IPS DF 6.9 (cell line): ENCODE data around the gene MAN1B1.

Source experiments
- DNase-seq: peaks from one replicate; pipeline ENCODE4 v3.0.0-alpha.2; 2013; ENCODE audit warnings: low read depth, low spot score
- H3K27ac ChIP-seq: one replicate; pipeline ENCODE4 v1.5.1; 2013; ENCODE audit warnings: low read length, control low read depth
- H3K27me3 ChIP-seq: 2 replicates; pipeline ENCODE4 v1.6.1; 2013; ENCODE audit warnings: mild to moderate bottlenecking, low read length; ENCODE audit not compliant: control insufficient read depth, insufficient read depth
- H3K36me3 ChIP-seq: 2 replicates; pipeline ENCODE4 v1.6.1; 2013; ENCODE audit warnings: low read length; ENCODE audit not compliant: control insufficient read depth, insufficient read depth
- H3K4me1 ChIP-seq: 2 replicates; pipeline ENCODE4 v1.6.1; 2013; ENCODE audit warnings: low read length; ENCODE audit not compliant: control insufficient read depth, insufficient read depth
- H3K4me3 ChIP-seq: 2 replicates; pipeline ENCODE4 v1.5.1; 2013; ENCODE audit warnings: mild to moderate bottlenecking, low read length
- H3K9me3 ChIP-seq: 2 replicates; pipeline ENCODE4 v1.6.1; 2013; ENCODE audit warnings: low read length, inconsistent platforms; ENCODE audit not compliant: control insufficient read depth, insufficient read depth
- WGBS: extraction: QIAGEN DNeasy Blood & Tissue Kit; methylation state at CpG from one replicate; pipeline ENCODE4 v1.1.7; 2013; ENCODE audit warnings: mixed read lengths, missing lambda C conversion rate; ENCODE audit not compliant: insufficient read length, insufficient coverage; 5-methylcytosine and 5-hydroxymethylcytosine counted together

Gene MAN1B1

GRCh38 chr9:137088121-137088520, 1.3 kb downstream of the MAN1B1 start:
- Histone ChIP-seq H3K4me1 (no peaks in the 10 kb centered on the region; the same call in 1 of the 2 replicates), H3K9me3 (no peaks in the 10 kb centered on the region), H3K27ac (no peak overlapping the region), H3K36me3 (0 out of 2 replicates have a peak, but pooled peaks cover 3% of the 10 kb centered on the region), H3K4me3 (no peak overlapping the region), H3K27me3 (no peaks in the 10 kb centered on the region)
- no CpG with 5 or more reads among the region's 5 CpGs for WGBS
- DNase-seq = no peak

DNA sequence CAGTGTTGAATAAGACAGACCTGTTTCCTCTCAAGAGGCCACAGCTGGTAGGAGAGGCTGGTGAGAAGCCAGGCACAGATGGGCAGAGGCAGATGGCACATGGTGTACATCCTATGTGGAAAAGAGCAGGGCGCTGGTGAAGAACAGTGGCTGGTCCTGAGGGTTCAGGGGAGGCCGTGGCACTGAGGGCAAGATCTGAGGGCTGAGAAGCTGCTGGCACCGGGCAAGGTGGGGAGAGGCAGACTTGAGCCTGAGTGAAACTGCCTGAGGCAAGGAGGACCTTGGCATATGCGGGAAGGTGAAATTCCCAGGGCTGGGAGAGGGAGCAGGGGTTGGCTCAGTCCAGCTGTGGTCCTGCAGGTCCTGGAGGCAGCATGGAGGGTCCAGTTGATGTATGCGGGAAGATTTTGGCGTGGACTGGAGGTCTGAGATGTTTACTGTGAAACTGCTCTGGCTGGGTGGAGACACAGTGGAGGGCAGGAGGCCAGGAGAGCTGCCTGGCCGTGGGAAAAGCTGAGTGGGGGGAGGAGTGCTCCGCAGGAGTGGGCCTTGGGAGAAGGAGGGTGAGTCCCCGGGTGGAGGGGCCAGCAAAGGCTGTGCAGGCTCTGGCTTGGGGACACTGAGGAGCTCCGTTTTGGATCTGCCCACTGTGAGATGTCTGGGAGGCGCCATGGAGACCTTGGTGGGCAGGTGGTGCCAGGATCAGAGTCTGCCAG, 2.6 kb downstream of the MAN1B1 start:
- no peak overlapping the region for H3K27ac ChIP-seq

DNA sequence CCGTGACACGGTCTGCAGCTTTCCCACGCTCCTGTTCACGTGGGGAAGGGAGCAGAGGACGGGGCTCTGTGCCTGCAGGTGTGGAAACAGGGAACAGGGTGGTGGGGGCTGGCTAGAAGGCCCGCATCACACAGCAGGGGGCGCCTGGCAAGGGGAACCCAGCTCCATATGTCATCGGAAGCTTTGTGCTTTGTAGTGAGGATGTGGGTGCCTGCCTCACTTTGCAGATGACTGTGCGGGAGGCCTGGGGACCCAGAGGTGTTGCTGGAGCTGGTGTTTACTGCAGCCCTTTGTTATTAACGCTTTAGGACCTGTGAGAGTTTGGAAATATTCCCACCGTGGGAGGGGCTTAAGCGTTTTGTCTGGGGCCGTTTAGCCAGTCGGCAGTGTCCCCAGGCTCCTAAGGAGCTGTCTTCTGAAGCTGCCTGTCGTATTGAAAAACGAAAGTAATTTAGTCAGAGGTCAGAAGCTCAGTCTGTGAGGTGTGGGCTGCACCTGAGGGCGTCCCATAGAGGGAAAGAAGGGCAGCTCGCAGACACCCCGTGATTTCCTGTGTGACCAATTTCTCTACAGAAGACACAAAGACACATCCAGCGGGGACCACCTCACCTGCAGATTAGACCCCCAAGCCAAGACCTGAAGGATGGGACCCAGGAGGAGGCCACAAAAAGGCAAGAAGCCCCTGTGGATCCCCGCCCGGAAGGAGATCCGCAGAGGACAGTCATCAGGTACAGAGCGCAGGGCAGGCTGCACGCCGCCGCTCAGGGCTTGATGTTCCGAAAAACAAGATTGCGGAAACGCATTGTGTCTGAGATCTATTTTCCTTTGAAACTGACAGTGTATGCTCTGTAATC, 9.1 kb downstream of the MAN1B1 start:
- Histone ChIP-seq H3K4me3 (no peak overlapping the region), H3K27ac (no peak overlapping the region), H3K27me3 (no peaks in the 10 kb centered on the region), H3K4me1 (no peaks in the 10 kb centered on the region), H3K9me3 (no peaks in the 10 kb centered on the region), H3K36me3 (peaks cover 16% of the 10 kb centered on the region)
- DNase-seq = no peak
- no CpG with 5 or more reads among the region's 30 CpGs for WGBS

More for the DNA sequence above, 2.6 kb downstream of the MAN1B1 start:
- H3K27me3 ChIP-seq = no peaks in the 10 kb centered on the region
- 0 out of 2 replicates have a peak, but pooled peaks cover 3% of the 10 kb centered on the region for H3K36me3 ChIP-seq
- H3K9me3 ChIP-seq = no peaks in the 10 kb centered on the region
- DNase-seq = no peak
- WGBS = no CpG with 5 or more reads among the region's 11 CpGs
- H3K4me1 ChIP-seq = no peaks in the 10 kb centered on the region; the same call in 1 of the 2 replicates
- H3K4me3 ChIP-seq = no peak overlapping the region

DNA sequence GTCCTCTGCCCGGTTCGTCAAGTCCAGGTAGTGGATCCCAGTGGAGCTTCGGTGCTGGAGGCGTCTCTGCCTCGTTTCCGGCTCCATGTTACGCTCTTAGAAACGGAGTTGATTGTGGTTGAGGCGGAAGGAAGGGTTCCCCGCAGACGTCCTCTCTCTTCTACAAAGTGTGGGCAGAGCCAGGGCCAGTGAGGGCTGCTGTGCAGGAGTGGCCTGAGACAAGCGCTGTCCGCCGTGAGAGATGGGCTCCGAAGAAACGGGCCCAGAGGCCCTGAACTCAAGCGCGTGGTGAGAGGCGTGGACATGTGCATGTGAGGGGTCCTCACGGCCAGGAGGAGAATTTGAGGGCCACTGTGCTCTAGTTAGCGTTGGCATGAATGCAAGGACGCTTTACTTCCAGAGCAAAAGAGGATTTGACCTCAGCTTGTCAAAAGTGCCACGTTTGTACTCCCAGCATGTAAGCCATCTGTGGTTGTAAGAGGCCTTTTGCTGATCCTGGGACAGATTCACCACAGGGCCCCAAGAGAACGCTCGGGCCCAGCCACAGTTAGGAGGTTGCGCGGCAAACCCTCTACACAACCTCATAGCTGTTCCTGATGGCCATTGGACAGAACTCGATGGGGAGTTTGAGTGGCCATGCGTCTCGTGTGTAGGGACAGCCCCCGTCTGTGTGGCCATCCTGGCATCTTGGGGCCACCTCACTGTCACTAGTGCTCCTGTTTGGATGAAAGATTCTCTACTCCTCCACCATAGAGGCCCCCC, 10.2 kb downstream of the MAN1B1 start:
- WGBS = no CpG with 5 or more reads among the region's 31 CpGs
- no peak for DNase-seq
- H3K4me3 ChIP-seq = no peak overlapping the region
- no peak overlapping the region for H3K27ac ChIP-seq
- H3K27me3 ChIP-seq = no peaks in the 10 kb centered on the region
- peaks cover 24% of the 10 kb centered on the region for H3K36me3 ChIP-seq
- no peaks in the 10 kb centered on the region for H3K9me3 ChIP-seq
- H3K4me1 ChIP-seq = no peaks in the 10 kb centered on the region

DNA sequence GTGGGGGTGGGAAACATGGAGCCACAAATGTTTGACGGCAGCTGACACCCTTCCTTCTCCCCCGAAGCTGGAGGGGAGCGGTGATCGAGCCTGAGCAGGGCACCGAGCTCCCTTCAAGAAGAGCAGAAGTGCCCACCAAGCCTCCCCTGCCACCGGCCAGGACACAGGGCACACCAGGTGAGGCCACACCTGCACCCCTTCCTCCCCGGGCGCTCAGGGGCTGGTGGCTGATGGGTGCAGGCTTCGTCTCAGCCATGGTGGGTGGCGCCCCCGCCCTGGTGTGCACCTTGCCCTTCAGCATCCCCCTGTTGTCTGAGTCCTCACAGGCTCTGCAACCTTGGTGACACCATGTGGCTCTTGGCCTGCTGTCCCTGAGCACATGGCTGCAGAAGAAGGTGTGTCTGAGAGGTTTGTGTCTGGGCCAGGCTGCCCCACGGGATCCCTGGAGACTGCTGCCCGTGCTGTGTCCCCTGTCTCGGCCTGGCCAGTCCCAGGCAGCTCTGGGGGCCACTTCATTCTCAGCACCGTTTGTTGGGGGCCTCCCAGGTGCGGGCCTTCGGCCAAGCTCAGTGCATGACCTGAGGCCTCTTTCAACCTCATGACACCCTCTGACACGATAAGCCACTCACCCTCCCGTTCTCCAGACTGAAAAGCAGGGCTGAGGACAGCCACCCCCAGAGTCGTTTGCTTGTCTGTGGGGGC, 11.1 kb downstream of the MAN1B1 start:
- H3K27me3 ChIP-seq = no peaks in the 10 kb centered on the region
- peaks cover 34% of the 10 kb centered on the region for H3K36me3 ChIP-seq
- no CpG with 5 or more reads among the region's 20 CpGs for WGBS
- no peak overlapping the region for H3K4me3 ChIP-seq
- no peaks in the 10 kb centered on the region for H3K9me3 ChIP-seq
- no peak overlapping the region for H3K27ac ChIP-seq
- H3K4me1 ChIP-seq = no peaks in the 10 kb centered on the region
- DNase-seq = no peak

- WGBS = no CpG with 5 or more reads among the region's 14 CpGs
- Histone ChIP-seq H3K27ac (no peak overlapping the region), H3K27me3 (no peaks in the 10 kb centered on the region), H3K4me3 (no peak overlapping the region), H3K36me3 (peaks cover 44% of the 10 kb centered on the region), H3K4me1 (no peaks in the 10 kb centered on the region), H3K9me3 (no peaks in the 10 kb centered on the region)
- no peak for DNase-seq
Measured at GRCh38 chr9:137099231-137099630, 12.4 kb downstream of the MAN1B1 start.

GRCh38 chr9:137103206-137103999, 16.6 kb downstream of the MAN1B1 start:
- no peak overlapping the region for H3K4me3 ChIP-seq
- no peaks in the 10 kb centered on the region for H3K9me3 ChIP-seq
- H3K4me1 ChIP-seq = no peaks in the 10 kb centered on the region
- H3K27me3 ChIP-seq = no peaks in the 10 kb centered on the region
- WGBS = no CpG with 5 or more reads among the region's 37 CpGs
- peaks cover 46% of the 10 kb centered on the region for H3K36me3 ChIP-seq
- no peak for DNase-seq
- no peak overlapping the region for H3K27ac ChIP-seq

DNA sequence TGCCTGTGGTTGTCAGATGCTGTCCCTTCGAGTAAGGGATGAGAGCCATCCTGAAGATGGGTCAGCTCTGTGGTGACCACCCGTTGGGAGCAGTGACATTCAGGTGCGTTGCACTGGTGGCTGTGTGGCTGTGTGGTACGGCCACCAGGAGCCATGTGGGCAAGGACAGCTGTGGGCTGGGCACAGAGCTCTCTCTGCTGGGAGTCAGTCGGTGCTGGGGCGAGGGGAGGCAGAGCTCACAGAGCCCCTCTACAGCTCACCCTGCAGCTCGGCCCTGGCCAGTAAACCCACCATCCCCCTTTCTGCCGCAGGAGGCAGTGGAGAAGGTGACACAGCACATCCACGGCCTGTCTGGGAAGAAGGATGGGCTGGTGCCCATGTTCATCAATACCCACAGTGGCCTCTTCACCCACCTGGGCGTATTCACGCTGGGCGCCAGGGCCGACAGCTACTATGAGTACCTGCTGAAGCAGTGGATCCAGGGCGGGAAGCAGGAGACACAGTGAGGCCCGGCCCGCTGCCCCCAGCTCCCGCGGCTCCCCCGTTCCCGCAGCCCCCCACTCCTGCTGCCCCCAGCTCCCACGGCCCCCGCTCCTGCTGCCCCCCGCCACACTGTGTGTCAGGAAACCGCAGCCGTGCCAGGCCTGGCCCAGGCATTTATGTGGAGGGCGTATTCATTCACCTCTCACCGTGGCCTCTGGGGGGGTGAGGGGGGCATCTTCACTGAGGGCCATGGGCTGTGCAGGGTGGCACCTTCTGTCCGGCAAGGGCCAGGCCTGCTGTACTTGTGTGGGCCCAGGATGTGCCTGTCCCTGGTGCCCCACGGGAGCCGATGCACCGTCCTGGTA, 19.3 kb downstream of the MAN1B1 start:
- WGBS = no CpG with 5 or more reads among the region's 31 CpGs
- DNase-seq = no peak
- Histone ChIP-seq H3K36me3 (peaks cover 39% of the 10 kb centered on the region), H3K4me1 (no peaks in the 10 kb centered on the region), H3K27ac (no peak overlapping the region), H3K4me3 (no peak overlapping the region), H3K27me3 (no peaks in the 10 kb centered on the region), H3K9me3 (no peaks in the 10 kb centered on the region)
